Common myeloid progenitor, CD34-positive (primary cell): Measurements from ENCODE around the gene DUS1L.

Experiments used
- CTCF ChIA-PET: fragments of 350-600 bp; sonication (Branson Sonifier 250); formaldehyde crosslinking; loops from one replicate; lab custom pipeline; 2021; ENCODE audit warnings: antibody characterized with exemption; lab: Charles Lee
- POLR2A ChIA-PET: fragments of 350-600 bp; sonication (Branson Sonifier 250); formaldehyde crosslinking; loops from one replicate; lab custom pipeline; 2021; ENCODE audit warnings: antibody characterized with exemption; lab: Charles Lee
- DNase-seq, 3 donors: peaks; one replicate each; pipeline versions ENCODE4 v3.0.0 to v3.0.0-alpha.2; 2013
- H3K27ac ChIP-seq, 2 experiments: 1 replicate in 1 of 2; 2 replicates in 1 of 2; pipeline ENCODE4 v1.7.0; 2013; ENCODE audit warnings: inconsistent platforms in 2 of 2, low read length in 2 of 2, mild to moderate bottlenecking in 2 of 2, low read depth in 1 of 2, moderate library complexity in 1 of 2; ENCODE audit not compliant: severe bottlenecking in 2 of 2, insufficient read depth in 1 of 2, poor library complexity in 1 of 2
- H3K27me3 ChIP-seq, 5 experiments: replicated peaks in 2 of 5; 1 replicate in 3 of 5; 2 replicates in 2 of 5; pipeline versions ENCODE4 v1.6.1 to v1.7.0; 2013; ENCODE audit warnings: low read length in 4 of 5, mild to moderate bottlenecking in 2 of 5, moderate library complexity in 2 of 5, inconsistent platforms in 1 of 5; ENCODE audit not compliant: insufficient read depth in 5 of 5, control insufficient read depth in 4 of 5
- H3K36me3 ChIP-seq, 4 experiments: 1 replicate in 2 of 4; 2 replicates in 2 of 4; pipeline versions ENCODE4 v1.6.1 to v1.7.0; 2013; ENCODE audit warnings: low read length in 3 of 4, control low read depth in 1 of 4, mild to moderate bottlenecking in 1 of 4; ENCODE audit not compliant: control insufficient read depth in 4 of 4, insufficient read depth in 4 of 4
- H3K4me1 ChIP-seq, 4 experiments: 1 replicate in 3 of 4; 2 replicates in 1 of 4; pipeline versions ENCODE4 v1.6.1 to v1.7.1; 2013; ENCODE audit warnings: low read length in 3 of 4, mild to moderate bottlenecking in 3 of 4, control low read depth in 1 of 4, inconsistent platforms in 1 of 4, moderate library complexity in 1 of 4; ENCODE audit not compliant: control insufficient read depth in 4 of 4, insufficient read depth in 4 of 4; ENCODE audit errors: control extremely low read depth in 1 of 4
- H3K4me3 ChIP-seq, 7 experiments: 1 replicate in 4 of 7; 2 replicates in 3 of 7; pipeline versions ENCODE4 v1.5.1 to v1.7.0; 2013; ENCODE audit warnings: mild to moderate bottlenecking in 7 of 7, low read length in 6 of 7, moderate library complexity in 6 of 7, inconsistent platforms in 2 of 7, low read depth in 2 of 7, control low read depth in 1 of 7; ENCODE audit not compliant: insufficient read depth in 4 of 7, control insufficient read depth in 1 of 7; ENCODE audit errors: extremely low read depth in 1 of 7
- H3K9me3 ChIP-seq, 5 experiments: 1 replicate in 4 of 5; 2 replicates in 1 of 5; pipeline versions ENCODE4 v1.6.1 to v1.7.1; 2013; ENCODE audit warnings: low read length in 4 of 5, mild to moderate bottlenecking in 2 of 5, inconsistent platforms in 1 of 5, low read depth in 1 of 5, moderate library complexity in 1 of 5; ENCODE audit not compliant: control insufficient read depth in 4 of 5, insufficient read depth in 2 of 5; ENCODE audit errors: control extremely low read depth in 1 of 5
- WGBS: methylation state at CpG from one replicate; pipeline ENCODE4 v1.1.5; 2013; ENCODE audit not compliant: insufficient coverage; 5-methylcytosine and 5-hydroxymethylcytosine counted together

DUS1L gene

GRCh38 chr17:82037889-82038195 is 27.8 kb downstream of the DUS1L start:
- Histone ChIP-seq H3K27ac (no peak overlapping the region), H3K4me3 (peak overlapping the region in 6 of 7 experiments; percentile 35 to 83 (median 72)), H3K27me3 (no peaks in the 10 kb centered on the region), H3K9me3 (no peaks in the 10 kb centered on the region), H3K4me1 (peaks cover 0 to 17% (median 15%) of the 10 kb centered on the region in 4 experiments), H3K36me3 (peaks cover 0 to 14% (median 2%) of the 10 kb centered on the region in 4 experiments)
- 8% methylated on average over 10 of the region's 10 CpGs for WGBS
- DNase-seq: no peak
- ChIA-PET POLR2A (interaction anchor here (0.8 to 1.0 kb wide), 3 partner anchors 60 to 61 kb away, joined by 3 to 5 read pairs (median 4); partner anchors contain the start of genes ASPSCR1 and FASN), CTCF (interaction anchor here (0.8 to 1.6 kb wide), 15 partner anchors 8 to 163 kb away, joined by 3 to 8 read pairs (median 3); partner anchors contain the start of gene DUS1L)

- peak; percentile 96 to 98 (median 97) for DNase-seq
- Histone ChIP-seq H3K27ac (peak within 1 kb of the TSS in 1 of 2 experiments; percentile 66), H3K9me3 (no peaks in the 10 kb centered on the region), H3K4me3 (peak within 1 kb of the TSS; percentile 40 to 83 (median 74)), H3K36me3 (peaks cover 0 to 14% (median 2%) of the 10 kb centered on the region in 4 experiments), H3K27me3 (no peaks in the 10 kb centered on the region), H3K4me1 (peaks cover 0 to 23% (median 19%) of the 10 kb centered on the region in 4 experiments)
- 0% methylated on average over 92 of the region's 92 CpGs for WGBS
- ChIA-PET POLR2A (interaction anchor here (0.8 to 1.0 kb wide), 3 partner anchors 60 to 61 kb away, joined by 3 to 5 read pairs (median 4); partner anchors contain the start of genes ASPSCR1 and FASN), CTCF (interaction anchor here (0.8 to 1.6 kb wide), 15 partner anchors 9 to 164 kb away, joined by 3 to 8 read pairs (median 3); partner anchors contain the start of gene DUS1L)
Measured at GRCh38 chr17:82037092-82037888, 28.3 kb downstream of the DUS1L start, which contains the start of gene DCXR. Gene DCXR (minus strand): TSS chr17:82037697. CDS start chr17:82037682, 15 bp downstream.

GRCh38 chr17:82036634-82037091 is 28.9 kb downstream of the DUS1L start:
- H3K27ac ChIP-seq: peak overlapping the region in 1 of 2 experiments; percentile 66
- H3K36me3 ChIP-seq: peaks cover 0 to 14% (median 2%) of the 10 kb centered on the region in 4 experiments
- POLR2A ChIA-PET: no interaction called here
- peaks cover 0 to 27% (median 24%) of the 10 kb centered on the region in 4 experiments for H3K4me1 ChIP-seq
- H3K9me3 ChIP-seq: no peaks in the 10 kb centered on the region
- no peak for DNase-seq
- CTCF ChIA-PET: interaction anchor here (1.0 kb wide), 2 partner anchors 68 to 70 kb away, joined by 3 to 4 read pairs; no protein-coding TSS in a partner anchor
- H3K27me3 ChIP-seq: no peaks in the 10 kb centered on the region
- WGBS: 61% methylated on average over 16 of the region's 23 CpGs
- peak overlapping the region; percentile 40 to 83 (median 74) for H3K4me3 ChIP-seq

- Histone ChIP-seq H3K36me3 (peaks cover 0 to 14% (median 2%) of the 10 kb centered on the region in 4 experiments), H3K4me3 (peak overlapping the region in 6 of 7 experiments; percentile 59 to 83 (median 78)), H3K27me3 (no peaks in the 10 kb centered on the region), H3K4me1 (peaks cover 0 to 29% (median 24%) of the 10 kb centered on the region in 4 experiments), H3K9me3 (no peaks in the 10 kb centered on the region), H3K27ac (no peak overlapping the region)
- CTCF ChIA-PET: interaction anchor here (0.8 to 1.4 kb wide), 4 partner anchors 16 to 108 kb away, joined by 3 to 4 read pairs (median 3); no protein-coding TSS in a partner anchor
- POLR2A ChIA-PET: no interaction called here
- no peak for DNase-seq
- 94% methylated on average over 17 of the region's 20 CpGs for WGBS
Measured at GRCh38 chr17:82035956-82036633, 29.5 kb downstream of the DUS1L start.

- 95% methylated on average over 8 of the region's 8 CpGs for WGBS
- CTCF ChIA-PET: interaction anchor here (0.8 to 1.4 kb wide), 3 partner anchors 10 to 109 kb away, joined by 3 read pairs; no protein-coding TSS in a partner anchor
Measured at GRCh38 chr17:82035488-82035887, 30.1 kb downstream of the DUS1L start.

GRCh38 chr17:82034371-82035011 is 31.1 kb downstream of the DUS1L start:
- DNase-seq: no peak
- Histone ChIP-seq H3K36me3 (peaks cover 0 to 14% (median 2%) of the 10 kb centered on the region in 4 experiments), H3K4me3 (no peak overlapping the region), H3K4me1 (peaks cover 0 to 39% (median 37%) of the 10 kb centered on the region in 4 experiments), H3K27me3 (no peaks in the 10 kb centered on the region), H3K9me3 (no peaks in the 10 kb centered on the region), H3K27ac (no peak overlapping the region)
- 97% methylated on average over 20 of the region's 23 CpGs for WGBS
- ChIA-PET POLR2A (no interaction called here), CTCF (interaction anchor here (0.6 to 1.2 kb wide), 3 partner anchors 9 to 120 kb away, joined by 3 to 4 read pairs (median 3); no protein-coding TSS in a partner anchor)

More at GRCh38 chr17:82035488-82035887, 30.1 kb downstream of the DUS1L start:
- Histone ChIP-seq H3K9me3 (no peaks in the 10 kb centered on the region), H3K4me1 (peaks cover 0 to 35% (median 30%) of the 10 kb centered on the region in 4 experiments), H3K27ac (no peak overlapping the region), H3K27me3 (no peaks in the 10 kb centered on the region), H3K4me3 (no peak overlapping the region), H3K36me3 (peaks cover 0 to 14% (median 2%) of the 10 kb centered on the region in 4 experiments)
- no peak for DNase-seq
- POLR2A ChIA-PET: no interaction called here
